ENCODE data around the gene RBMS3. TPM values are rescaled to one million over a fixed set of nuclear protein-coding genes. Genes with fewer than 3 reads are reported as not detected.

The RBMS3 gene
- total RNA-seq, 6 donors from 2014 or later, result 39.8 to 102 (median 57.2) TPM

GRCh38 chr3:29544701-29545363, 264.0 kb downstream of the RBMS3 start:
- ATAC-seq (ENCODE audit: low FRiP score in 2 of 2) (no peak), DNase-seq (no peak)
- peaks cover 0 to 7% (median 0%) of the 10 kb centered on the region in 4 donors for H3K4me1 ChIP-seq
- WGBS, 2 donors, result 92 to 95% methylated on average over 1 of the region's 1 CpG
- no peaks in the 10 kb centered on the region for H3K9me3 ChIP-seq
- no peaks in the 10 kb centered on the region for H3K36me3 ChIP-seq
- TF ChIP-seq EP300 (IDR thresholded peaks at IDR 0.05) (no peak), POLR2AphosphoS5 (IDR thresholded peaks at IDR 0.05) (no peak), POLR2A (IDR thresholded peaks at IDR 0.05) (no peak)
- TF ChIP-seq, protein P1, sequence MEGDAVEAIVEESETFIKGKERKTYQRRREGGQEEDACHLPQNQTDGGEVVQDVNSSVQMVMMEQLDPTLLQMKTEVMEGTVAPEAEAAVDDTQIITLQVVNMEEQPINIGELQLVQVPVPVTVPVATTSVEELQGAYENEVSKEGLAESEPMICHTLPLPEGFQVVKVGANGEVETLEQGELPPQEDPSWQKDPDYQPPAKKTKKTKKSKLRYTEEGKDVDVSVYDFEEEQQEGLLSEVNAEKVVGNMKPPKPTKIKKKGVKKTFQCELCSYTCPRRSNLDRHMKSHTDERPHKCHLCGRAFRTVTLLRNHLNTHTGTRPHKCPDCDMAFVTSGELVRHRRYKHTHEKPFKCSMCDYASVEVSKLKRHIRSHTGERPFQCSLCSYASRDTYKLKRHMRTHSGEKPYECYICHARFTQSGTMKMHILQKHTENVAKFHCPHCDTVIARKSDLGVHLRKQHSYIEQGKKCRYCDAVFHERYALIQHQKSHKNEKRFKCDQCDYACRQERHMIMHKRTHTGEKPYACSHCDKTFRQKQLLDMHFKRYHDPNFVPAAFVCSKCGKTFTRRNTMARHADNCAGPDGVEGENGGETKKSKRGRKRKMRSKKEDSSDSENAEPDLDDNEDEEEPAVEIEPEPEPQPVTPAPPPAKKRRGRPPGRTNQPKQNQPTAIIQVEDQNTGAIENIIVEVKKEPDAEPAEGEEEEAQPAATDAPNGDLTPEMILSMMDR (IDR thresholded peaks at IDR 0.05), result no peak
- no peaks in the 10 kb centered on the region for H3K27me3 ChIP-seq
- no peak overlapping the region for H3K27ac ChIP-seq
- no peak overlapping the region for H3K4me3 ChIP-seq

DNA sequence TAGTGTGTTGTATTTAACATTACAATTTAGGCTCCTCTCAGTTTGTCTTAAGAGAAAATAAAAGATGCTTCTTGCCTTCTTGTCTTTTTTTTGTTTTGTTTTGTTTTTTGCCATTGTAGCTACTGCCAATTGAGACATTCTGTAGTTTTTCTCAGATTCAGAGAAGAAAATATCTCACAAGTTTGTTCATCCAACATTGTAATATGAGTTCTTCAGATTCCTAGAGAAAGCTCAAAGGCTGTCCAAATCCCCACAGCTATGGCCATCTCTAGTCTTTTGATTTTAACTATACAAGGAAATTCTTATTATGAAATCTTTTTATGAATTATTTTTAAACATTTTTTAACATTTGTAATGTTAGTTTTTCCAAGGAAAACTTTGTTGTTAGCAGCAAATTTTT, 264.7 kb downstream of the RBMS3 start:
- Histone ChIP-seq H3K4me3 (no peak overlapping the region), H3K27ac (no peak overlapping the region), H3K36me3 (no peaks in the 10 kb centered on the region), H3K27me3 (no peaks in the 10 kb centered on the region), H3K4me1 (peaks cover 0 to 7% (median 0%) of the 10 kb centered on the region in 4 donors), H3K9me3 (no peaks in the 10 kb centered on the region)
- DNase-seq (no peak), ATAC-seq (ENCODE audit: low FRiP score in 2 of 2) (no peak)
- TF ChIP-seq POLR2AphosphoS5 (IDR thresholded peaks at IDR 0.05) (no peak), POLR2A (IDR thresholded peaks at IDR 0.05) (no peak), EP300 (IDR thresholded peaks at IDR 0.05) (no peak)
- TF ChIP-seq, protein P1 (IDR thresholded peaks at IDR 0.05), result no peak

- no peaks in the 10 kb centered on the region for H3K9me3 ChIP-seq
- no peak for DNase-seq
- no peak for ATAC-seq (ENCODE audit: low FRiP score in 2 of 2)
- no peak overlapping the region for H3K4me3 ChIP-seq
- peaks cover 0 to 10% (median 3%) of the 10 kb centered on the region in 4 donors for H3K4me1 ChIP-seq
- TF ChIP-seq POLR2AphosphoS5 (IDR thresholded peaks at IDR 0.05) (no peak), EP300 (IDR thresholded peaks at IDR 0.05) (no peak), POLR2A (IDR thresholded peaks at IDR 0.05) (no peak)
- TF ChIP-seq, protein P1 (IDR thresholded peaks at IDR 0.05), result no peak
- no peaks in the 10 kb centered on the region for H3K27me3 ChIP-seq
- H3K27ac ChIP-seq, result no peak overlapping the region
- no peaks in the 10 kb centered on the region for H3K36me3 ChIP-seq
- 57% methylated on average over 3 of the region's 3 CpGs for WGBS, 2 donors
Measured at GRCh38 chr3:29552051-29552450, 271.2 kb downstream of the RBMS3 start.

- WGBS, 2 donors, result 80 to 82% methylated on average over 2 of the region's 2 CpGs
- ATAC-seq (ENCODE audit: low FRiP score in 2 of 2) (no peak), DNase-seq (no peak)
- Histone ChIP-seq H3K4me1 (peaks cover 0 to 13% (median 5%) of the 10 kb centered on the region in 4 donors), H3K27ac (no peak overlapping the region), H3K4me3 (no peak overlapping the region), H3K9me3 (no peaks in the 10 kb centered on the region), H3K27me3 (no peaks in the 10 kb centered on the region), H3K36me3 (no peaks in the 10 kb centered on the region)
- TF ChIP-seq, protein P1 (IDR thresholded peaks at IDR 0.05), result no peak
- no peak for TF ChIP-seq POLR2A (IDR thresholded peaks at IDR 0.05)
- no peak for TF ChIP-seq EP300 (IDR thresholded peaks at IDR 0.05)
- TF ChIP-seq POLR2AphosphoS5 (IDR thresholded peaks at IDR 0.05), result no peak
Measured at GRCh38 chr3:29554566-29554965, 273.7 kb downstream of the RBMS3 start.

DNA sequence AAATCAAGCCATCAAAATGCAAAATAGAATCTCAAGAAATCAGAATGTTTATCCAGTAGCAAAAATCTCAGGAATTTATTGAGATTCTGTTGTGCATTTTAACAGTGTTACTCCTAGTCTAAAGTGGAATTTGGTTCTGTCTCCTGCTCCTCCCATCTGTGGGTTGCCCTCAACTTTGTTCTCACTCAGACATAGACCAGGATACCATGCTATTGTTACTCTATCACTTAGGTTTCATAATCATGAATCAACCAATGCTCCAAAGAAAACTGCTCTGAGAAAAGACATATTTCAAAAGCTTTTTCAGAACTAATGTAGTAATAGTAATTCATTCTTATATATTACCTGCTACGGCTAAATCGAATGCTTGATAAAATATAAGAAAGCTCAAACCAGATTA, 274.7 kb downstream of the RBMS3 start:
- WGBS, 2 donors, result 96 to 99% methylated on average over 2 of the region's 2 CpGs
- peaks cover 0 to 13% (median 6%) of the 10 kb centered on the region in 4 donors for H3K4me1 ChIP-seq

More for the DNA sequence above, 274.7 kb downstream of the RBMS3 start:
- no peak for ATAC-seq (ENCODE audit: low FRiP score in 2 of 2)
- Histone ChIP-seq H3K9me3 (no peaks in the 10 kb centered on the region), H3K27ac (no peak overlapping the region), H3K27me3 (no peaks in the 10 kb centered on the region), H3K36me3 (no peaks in the 10 kb centered on the region), H3K4me3 (no peak overlapping the region)
- no peak for TF ChIP-seq EP300 (IDR thresholded peaks at IDR 0.05)
- TF ChIP-seq, protein P1 (IDR thresholded peaks at IDR 0.05), result no peak
- TF ChIP-seq POLR2A (IDR thresholded peaks at IDR 0.05), result no peak
- no peak for DNase-seq

All from upper lobe of left lung (tissue), 6 donors.